ENCODE measurements around the gene SND1. TPM values are rescaled to one million over a fixed set of nuclear protein-coding genes. Genes with fewer than 3 reads are reported as not detected.

SND1 gene
- total and polyA plus RNA-seq, 10 of the 15 experiments (the other 5 are each of a cell fraction or from before 2014, with no cell fraction given) = 52.4 to 270 (median 146) TPM

- peak overlapping the region; percentile 93 for H3K9ac ChIP-seq (ENCODE audit: control insufficient read depth, insufficient read depth, low read length)
- TF ChIP-seq NR2C2 (IDR thresholded peaks at IDR 0.05; ENCODE audit: borderline replicate concordance, control insufficient read depth, insufficient read length, low read depth) (no peak), PKNOX1 (IDR thresholded peaks at IDR 0.05) (peak; percentile 66), NFYA (IDR thresholded peaks at IDR 0.05; ENCODE audit: borderline replicate concordance, low read depth, low read length) (no peak), RUNX3 (IDR thresholded peaks at IDR 0.05; ENCODE audit: low read length) (peak; percentile 15; the same call in 1 of the 2 replicates), SPI1 (IDR thresholded peaks at IDR 0.05; ENCODE audit: borderline replicate concordance, insufficient read depth, low read depth, low read length) (0 out of 2 replicates have a peak, but pooled peaks have one; percentile 54), KLF5 (IDR thresholded peaks at IDR 0.05; ENCODE audit: partially characterized antibody) (no peak), RELB (IDR thresholded peaks at IDR 0.05; ENCODE audit: low read depth) (0 out of 2 replicates have a peak, but pooled peaks have one; percentile 19)
- ChIA-PET RAD21 (ENCODE audit: unreplicated experiment) (interaction anchor here (0.7 to 1.6 kb wide), 8 partner anchors 10 to 554 kb away, joined by 3 to 10 read pairs (median 3); no protein-coding TSS in a partner anchor), CTCF (interaction anchor here (0.7 to 1.5 kb wide), 5 partner anchors 11 to 566 kb away, joined by 3 to 5 read pairs (median 4); no protein-coding TSS in a partner anchor), POLR2A (interaction anchor here (1.0 to 2.0 kb wide), 5 partner anchors 9 to 101 kb away, joined by 3 to 12 read pairs (median 4); no protein-coding TSS in a partner anchor), SMC1A (ENCODE audit: uncharacterized antibody, unreplicated experiment) (interaction anchor here (0.5 to 1.8 kb wide), 12 partner anchors 12 to 277 kb away, joined by 3 to 7 read pairs (median 4); no protein-coding TSS in a partner anchor)
- H3K9me3 ChIP-seq (replicated peaks; ENCODE audit: control insufficient read depth, insufficient read depth, low read length) = no peaks in the 10 kb centered on the region
- peaks cover 14% of the 10 kb centered on the region for H3K4me1 ChIP-seq (ENCODE audit: control insufficient read depth, insufficient read depth, low read length)
- H3K4me2 ChIP-seq (ENCODE audit: control insufficient read depth, insufficient read depth) = peak overlapping the region; percentile 85
- H4K20me1 ChIP-seq (ENCODE audit: control insufficient read depth, insufficient read depth) = peaks cover 5% of the 10 kb centered on the region; the same call in 1 of the 2 replicates
- DNase-seq (ENCODE audit: low read depth, low spot score) (no peak), FAIRE-seq (no peak), ATAC-seq (peak; percentile 32)
- H3K27ac ChIP-seq (ENCODE audit: control insufficient read depth, insufficient read depth) = peak overlapping the region; percentile 34; the same call in 1 of the 2 replicates
- in situ Hi-C loops (cut with MboI) = no loop called here
- WGBS (ENCODE audit: insufficient coverage, insufficient replicate concordance, low lambda C conversion rate, missing lambda C conversion rate) = 14% methylated on average over 5 of the region's 5 CpGs
- BruUV-seq (replicated peaks) = no TSS peak
- H3K36me3 ChIP-seq (ENCODE audit: control insufficient read depth in 2 of 2, insufficient read depth in 2 of 2, low read length in 1 of 2) = peaks cover 0 to 16% of the 10 kb centered on the region in 2 experiments; a peak in 2 of 4 replicates
- no peaks in the 10 kb centered on the region for H3K27me3 ChIP-seq (replicated peaks in 1 of 2; ENCODE audit: control insufficient read depth in 2 of 2, insufficient read depth in 2 of 2, low read length in 1 of 2)
- peaks cover 82% of the 10 kb centered on the region for H3K79me2 ChIP-seq (ENCODE audit: control insufficient read depth, insufficient read depth, low read length)
- H3K4me3 ChIP-seq = peak overlapping the region; percentile 89
- H2AFZ ChIP-seq (ENCODE audit: control insufficient read depth, low read depth, low read length) = no peak overlapping the region
- intact Hi-C loops (cut with micrococcal nuclease; ENCODE audit: unreplicated experiment) = loop anchor here (2.0 to 5.0 kb wide), 2 partner anchors 30 to 262 kb away; partner anchors contain the start of gene ZNF800
These were observed 2.7 kb downstream of the SND1 start for GRCh38 chr7:127654404-127655394.

All from GM12878 (cell line).